Inflammatory macrophage treated with lipopolysaccharide for 1 hour (primary cell): ENCODE results near the gene ECSIT.
A peak's percentile ranks its signal among the peaks of the same experiment; 100 is the strongest.

Experiments
- DNase-seq, 2 donors: peaks; one replicate each; pipeline ENCODE4 v3.0.0-alpha.2; 2020 to 2022

Gene ECSIT

GRCh38 chr19:11499890-11500420 is 29.0 kb downstream of the ECSIT start:
- DNase-seq = no peak

- DNase-seq = no peak
Measured at GRCh38 chr19:11499220-11499726, 29.7 kb downstream of the ECSIT start.

GRCh38 chr19:11496391-11497163 is 32.4 kb downstream of the ECSIT start:
- peak; percentile 25 to 67 for DNase-seq

- DNase-seq = no peak
Measured at GRCh38 chr19:11495885-11496284, 33.0 kb downstream of the ECSIT start.

- no peak for DNase-seq
Measured at GRCh38 chr19:11495481-11495880, 33.5 kb downstream of the ECSIT start.

GRCh38 chr19:11494634-11495285 is 34.2 kb downstream of the ECSIT start:
- no peak for DNase-seq

GRCh38 chr19:11489378-11489777 is 39.6 kb downstream of the ECSIT start:
- no peak for DNase-seq

GRCh38 chr19:11486661-11487503 is 42.1 kb downstream of the ECSIT start:
- no peak for DNase-seq

- no peak for DNase-seq
Measured at GRCh38 chr19:11485245-11485837, 43.6 kb downstream of the ECSIT start.

- no peak for DNase-seq
Measured at GRCh38 chr19:11483366-11484111, 45.4 kb downstream of the ECSIT start.

- peak; percentile 68 to 90 for DNase-seq
Measured at GRCh38 chr19:11482384-11483050, 46.4 kb downstream of the ECSIT start.

GRCh38 chr19:11481534-11482383 is 47.2 kb downstream of the ECSIT start:
- peak; percentile 73 to 76 for DNase-seq

GRCh38 chr19:11480715-11481533 is 48.0 kb downstream of the ECSIT start, which contains the start of gene ELAVL3:
Gene ELAVL3 (minus strand): TSS chr19:11481046. CDS start chr19:11480608, 438 bp downstream.
- no peak for DNase-seq

GRCh38 chr19:11479898-11480714 is 48.8 kb downstream of the ECSIT start:
- no peak for DNase-seq

- DNase-seq = peak; percentile 31 to 58
Measured at GRCh38 chr19:11479090-11479897, 49.6 kb downstream of the ECSIT start.

- peak in 1 of 2 donors; percentile 7 for DNase-seq
Measured at GRCh38 chr19:11478167-11479089, 50.5 kb downstream of the ECSIT start.
